HL-60/S4 treated with phorbol 12-myristate 13-acetate at 8.2 ng/mL for 4 days and 3 days (cell line): ENCODE results near the gene GAS2L2.

Experiments used
- in situ Hi-C: fragments of 300-500 bp; cut with MboI; formaldehyde crosslinking; loops from 2 replicates; pipeline ENCODE4 v1.15.0; 2022; ENCODE audit warnings: low sequenced_read_pairs

The GAS2L2 gene

DNA sequence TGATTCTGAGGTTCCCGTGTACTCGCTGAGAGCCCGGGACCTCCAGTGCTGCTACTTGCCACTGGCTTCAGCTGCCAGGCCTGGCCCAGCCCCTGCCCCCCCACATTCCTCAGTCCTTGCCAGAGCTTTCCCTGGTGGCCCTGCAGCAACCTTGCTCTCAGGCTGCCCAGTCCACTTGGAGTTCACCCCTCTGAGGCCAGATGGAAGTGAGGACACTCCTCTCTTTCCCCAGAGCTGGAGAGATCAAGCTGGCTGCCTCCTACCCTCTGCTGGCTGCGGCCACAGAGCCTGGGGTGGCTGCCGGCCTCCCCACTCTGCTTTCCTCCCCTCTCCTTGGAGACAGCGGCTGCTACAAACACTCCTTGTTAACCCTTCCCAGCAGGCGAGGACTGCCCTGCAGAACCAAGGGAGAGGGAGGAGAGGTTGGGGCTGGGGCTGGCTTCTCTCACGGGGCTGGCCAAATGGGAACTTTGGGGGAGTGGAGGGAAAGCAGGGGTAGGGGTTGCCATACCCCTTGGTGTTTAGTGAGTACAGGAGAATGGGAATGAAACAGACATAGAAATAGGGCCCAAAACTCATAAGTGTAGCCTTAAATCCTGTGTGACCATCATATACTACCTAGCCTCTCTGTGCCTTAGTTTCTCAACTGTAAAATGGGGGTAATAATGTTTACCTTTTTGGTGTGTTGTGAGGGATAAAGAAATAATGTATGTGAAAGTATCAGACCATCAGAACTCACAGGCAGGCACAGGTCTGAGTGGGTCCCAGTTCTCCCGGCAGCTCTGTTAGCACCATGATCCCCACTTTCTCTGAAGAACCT is at the start of gene GAS2L2:
GAS2L2 (minus strand) TSS at position 295 of the 820 bp plus-strand sequence. CDS start 389 bp downstream, outside the sequence.
- in situ Hi-C loops, result no loop called here

DNA sequence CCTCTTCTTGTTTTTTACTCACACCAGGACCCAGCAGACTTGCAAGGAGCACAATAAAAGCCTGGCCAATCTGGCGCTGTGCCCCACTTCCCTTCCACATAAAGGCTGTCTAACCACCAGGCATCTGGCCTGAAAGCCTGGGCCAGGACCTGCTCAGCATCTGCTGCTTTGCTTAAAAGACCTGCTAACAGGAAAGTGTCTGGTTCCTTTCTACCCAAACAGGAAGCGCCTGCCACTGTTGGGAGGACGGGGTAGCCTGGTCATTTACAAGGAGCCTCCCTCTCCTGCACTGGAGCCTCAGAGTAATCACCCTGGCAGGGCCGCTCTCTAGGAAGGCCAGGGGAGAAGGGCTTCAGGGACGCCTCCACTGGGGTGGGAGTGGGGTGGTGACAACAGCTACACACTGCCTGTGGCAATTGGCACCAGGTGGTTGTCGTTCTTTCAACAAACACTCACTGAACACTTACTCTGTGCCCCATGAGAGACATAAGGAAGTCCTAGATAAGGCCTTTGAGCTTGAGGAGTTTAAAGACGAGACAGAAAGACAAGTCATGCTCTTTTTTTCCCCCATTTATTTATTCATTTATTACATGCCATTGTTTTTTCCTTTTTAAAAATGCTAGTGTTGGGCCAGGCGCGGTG is 48.7 kb upstream of the GAS2L2 start:
- in situ Hi-C loops, result no loop called here

DNA sequence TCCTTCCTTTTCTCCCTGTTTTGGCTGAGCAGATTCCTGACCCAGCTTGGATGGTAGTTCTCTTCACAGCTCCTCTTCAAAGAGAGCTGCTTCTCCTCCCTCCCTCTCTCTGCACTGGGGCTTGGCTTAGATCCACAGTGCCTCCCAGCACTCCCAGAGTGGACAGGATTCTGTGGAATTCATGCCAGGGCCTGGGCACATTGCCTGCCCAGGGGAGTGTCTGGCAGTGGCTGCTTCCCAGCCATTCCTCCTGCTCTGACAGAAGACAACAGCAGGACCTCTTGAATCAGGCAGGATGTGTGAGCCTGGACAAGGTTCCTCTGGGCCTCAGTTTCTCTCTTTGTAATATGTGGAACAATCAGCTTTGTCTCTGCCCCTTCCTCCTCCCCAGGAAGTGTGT is 46.9 kb upstream of the GAS2L2 start:
- in situ Hi-C loops, result no loop called here

DNA sequence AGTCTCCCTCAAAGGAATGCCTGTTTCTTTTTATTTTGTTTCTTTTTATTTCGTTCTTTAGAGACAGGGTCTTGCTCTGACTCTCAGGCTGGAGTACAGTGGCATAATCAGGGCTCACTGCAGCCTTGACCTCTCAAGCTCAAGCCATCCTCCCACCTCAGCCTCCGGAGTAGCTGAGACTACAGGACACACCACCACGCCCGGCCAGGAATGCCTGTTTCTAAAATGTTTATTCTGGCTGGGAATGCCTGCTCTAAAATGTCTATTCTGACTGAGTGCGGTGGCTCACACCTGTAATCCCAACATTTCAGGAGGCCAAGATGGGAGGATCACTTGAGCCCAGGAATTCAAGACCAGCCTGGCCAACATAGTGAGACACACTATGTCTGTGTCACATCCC is 44.9 kb upstream of the GAS2L2 start:
- in situ Hi-C loops, result no loop called here

DNA sequence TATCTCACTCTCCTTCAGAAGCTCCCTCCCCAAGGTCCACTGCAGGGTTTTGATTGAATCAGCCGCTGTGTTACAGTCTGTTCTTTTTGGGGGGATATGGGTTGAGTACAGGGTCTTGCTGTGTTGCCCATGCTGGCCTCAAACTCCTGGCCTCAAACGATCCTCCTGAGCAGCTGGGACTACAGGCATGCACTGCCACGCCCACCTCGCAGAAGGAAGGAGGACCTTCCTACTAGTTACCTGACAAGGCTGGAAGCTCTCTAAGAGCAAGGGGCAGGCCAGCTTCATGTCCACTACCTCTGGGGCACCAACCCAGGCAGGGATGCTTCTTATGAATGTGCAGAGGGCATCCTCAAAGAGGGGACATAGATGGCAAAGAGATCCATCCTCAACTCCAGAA is 44.3 kb upstream of the GAS2L2 start:
- in situ Hi-C loops, result no loop called here

DNA sequence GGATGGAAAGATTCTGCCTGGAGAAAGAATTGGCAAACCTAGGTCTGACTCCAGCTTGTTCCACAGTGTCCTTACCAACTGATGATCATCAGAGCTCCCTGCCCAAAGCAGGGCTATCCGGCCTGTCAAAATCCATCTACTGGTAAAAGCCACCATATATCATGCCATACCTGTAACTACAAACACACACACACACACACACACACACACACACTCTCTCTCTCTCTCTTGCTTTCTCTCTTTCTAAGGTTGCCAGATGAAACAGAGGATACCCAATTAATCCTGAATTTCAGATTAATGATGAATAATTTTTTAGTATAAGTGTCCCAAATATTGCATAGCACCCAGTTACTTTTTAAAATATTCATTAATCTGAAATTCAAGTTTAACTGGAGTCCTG is 43.9 kb upstream of the GAS2L2 start:
- in situ Hi-C loops, result no loop called here

DNA sequence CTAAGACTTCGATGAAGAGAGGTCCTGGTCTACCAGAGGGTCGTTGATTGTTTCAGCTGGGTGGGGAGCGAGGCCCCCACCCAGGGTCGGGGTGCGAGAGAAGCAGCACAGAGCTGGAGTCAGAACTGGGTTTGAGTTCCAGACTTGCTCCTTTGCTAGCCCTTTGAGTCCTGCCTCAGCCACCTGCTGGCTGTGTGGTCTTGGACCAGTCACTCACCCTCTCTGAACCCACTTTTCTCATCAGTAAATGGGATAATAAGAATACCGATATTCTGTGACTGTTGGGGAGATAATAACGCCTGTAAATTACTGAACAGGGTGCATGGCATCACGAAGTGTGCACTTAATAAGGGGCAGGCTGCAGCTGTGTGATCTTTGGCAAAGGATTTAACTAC is 42.8 kb upstream of the GAS2L2 start:
- in situ Hi-C loops, result no loop called here

DNA sequence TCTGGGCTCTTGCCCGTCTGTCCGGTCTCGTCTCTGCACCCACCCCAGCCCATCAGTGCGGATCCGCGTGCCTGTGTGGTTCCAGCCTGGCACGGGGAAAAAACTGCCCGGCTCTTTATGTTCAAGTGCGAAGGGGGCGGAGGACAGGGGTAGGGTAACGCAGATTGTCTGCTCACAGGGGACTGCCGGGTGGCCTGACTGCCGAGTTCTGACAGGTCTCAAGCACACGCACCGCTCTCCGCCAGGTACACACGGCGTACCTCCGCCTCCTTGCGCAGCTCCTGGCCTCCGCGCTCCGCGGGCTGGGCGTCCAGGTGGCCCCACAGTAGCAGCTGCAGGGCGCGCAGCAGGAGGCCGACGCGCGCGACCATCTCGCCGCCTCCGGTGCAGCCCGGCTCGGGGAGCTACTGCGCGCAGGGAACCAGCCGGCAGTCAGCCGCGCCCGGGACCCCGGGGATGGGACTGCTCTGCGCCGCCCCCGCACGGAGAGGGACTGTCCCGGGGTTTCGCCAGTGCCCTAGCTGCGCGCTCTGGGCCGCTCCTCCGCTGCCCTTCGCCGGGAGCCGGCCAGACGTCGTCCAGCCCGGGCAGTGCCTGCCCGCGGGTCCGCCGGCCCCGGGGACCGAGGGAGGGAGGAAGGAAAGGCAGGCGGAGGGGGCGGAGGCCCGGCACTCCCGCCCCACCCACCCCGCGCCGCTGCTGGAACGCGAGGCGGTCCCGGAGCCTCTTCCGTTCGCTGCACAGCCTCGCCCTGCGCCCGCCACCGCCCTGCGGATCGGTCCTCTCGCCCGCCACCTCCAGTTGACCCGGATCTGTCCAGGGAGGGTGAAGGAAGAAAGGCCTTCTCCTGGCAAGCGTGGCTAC is 42.2 kb upstream of the GAS2L2 start, which contains the start of gene MMP28:
MMP28 (minus strand) TSS at position 635 of the 864 bp plus-strand sequence; CDS start at position 371, 264 bp downstream.
- in situ Hi-C loops, result no loop called here

DNA sequence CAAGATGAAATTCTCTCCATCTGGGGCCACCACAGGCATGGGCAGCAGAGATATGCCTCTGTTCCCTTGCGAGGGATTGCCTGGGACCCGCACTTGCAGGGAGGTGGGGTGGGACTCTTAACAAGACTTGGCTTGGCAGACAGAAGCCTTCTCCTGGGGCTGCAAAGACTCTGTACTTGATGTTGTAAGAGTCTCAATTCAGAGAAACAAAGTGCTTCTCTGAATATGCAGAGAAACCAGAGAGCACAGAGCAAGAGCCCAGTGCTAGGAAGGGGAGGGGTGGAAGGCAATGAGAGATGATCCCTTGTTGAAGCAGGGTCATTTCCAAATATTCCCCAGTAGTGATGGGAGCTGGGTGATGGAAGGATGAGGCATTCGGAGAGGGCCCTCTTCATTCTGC is 40.2 kb upstream of the GAS2L2 start:
- in situ Hi-C loops, result no loop called here

DNA sequence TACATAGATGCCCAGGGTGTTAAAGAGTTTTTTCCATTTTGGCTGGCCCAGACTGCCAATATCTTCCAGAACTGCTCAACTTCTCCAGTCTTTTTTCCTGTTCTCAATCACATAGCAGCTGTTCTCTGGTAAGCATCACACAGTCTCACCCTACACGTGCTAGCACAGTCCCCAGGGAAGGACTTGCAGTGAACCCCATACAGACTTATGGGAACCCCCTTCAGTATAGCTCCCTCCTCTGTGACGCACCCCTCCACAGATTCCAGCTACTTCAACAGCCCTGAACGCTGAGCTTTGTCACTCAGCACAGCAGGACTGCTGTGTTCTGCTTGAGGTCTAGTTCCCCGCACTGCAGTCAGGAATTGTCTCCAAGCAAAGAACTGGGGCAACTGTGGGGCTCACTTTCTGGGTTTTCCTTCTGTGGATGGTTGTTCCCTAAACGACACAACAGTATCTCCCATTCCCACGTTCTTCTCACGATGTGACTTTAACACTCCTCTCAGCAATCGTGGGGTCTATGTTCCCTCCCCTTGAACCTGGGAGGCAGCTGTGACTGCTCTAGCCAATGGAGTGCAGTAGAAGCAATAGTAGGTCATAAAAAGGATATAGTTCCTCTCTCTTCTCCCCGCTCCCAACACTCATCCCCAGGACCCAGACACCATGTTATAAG is 38.8 kb upstream of the GAS2L2 start:
- in situ Hi-C loops, result no loop called here

DNA sequence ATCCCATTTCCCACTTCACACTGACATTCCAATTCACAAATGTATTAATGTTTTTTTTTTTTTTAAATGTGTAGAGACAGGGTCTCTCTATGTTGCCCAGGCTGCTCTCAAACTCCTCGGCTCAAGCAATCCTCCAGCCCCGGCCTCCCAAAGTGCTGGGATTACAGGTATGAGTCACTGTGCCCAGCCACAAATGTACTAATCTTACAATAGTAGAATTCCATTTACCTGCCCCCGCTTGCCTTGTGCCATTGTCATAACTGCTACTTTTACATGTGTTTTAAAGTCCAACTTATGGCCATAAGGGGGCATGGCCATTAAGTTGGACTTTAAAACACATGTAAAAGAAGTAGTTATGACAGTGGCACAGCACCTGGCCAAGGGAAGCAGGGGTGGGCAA is 37.8 kb upstream of the GAS2L2 start:
- in situ Hi-C loops, result no loop called here

DNA sequence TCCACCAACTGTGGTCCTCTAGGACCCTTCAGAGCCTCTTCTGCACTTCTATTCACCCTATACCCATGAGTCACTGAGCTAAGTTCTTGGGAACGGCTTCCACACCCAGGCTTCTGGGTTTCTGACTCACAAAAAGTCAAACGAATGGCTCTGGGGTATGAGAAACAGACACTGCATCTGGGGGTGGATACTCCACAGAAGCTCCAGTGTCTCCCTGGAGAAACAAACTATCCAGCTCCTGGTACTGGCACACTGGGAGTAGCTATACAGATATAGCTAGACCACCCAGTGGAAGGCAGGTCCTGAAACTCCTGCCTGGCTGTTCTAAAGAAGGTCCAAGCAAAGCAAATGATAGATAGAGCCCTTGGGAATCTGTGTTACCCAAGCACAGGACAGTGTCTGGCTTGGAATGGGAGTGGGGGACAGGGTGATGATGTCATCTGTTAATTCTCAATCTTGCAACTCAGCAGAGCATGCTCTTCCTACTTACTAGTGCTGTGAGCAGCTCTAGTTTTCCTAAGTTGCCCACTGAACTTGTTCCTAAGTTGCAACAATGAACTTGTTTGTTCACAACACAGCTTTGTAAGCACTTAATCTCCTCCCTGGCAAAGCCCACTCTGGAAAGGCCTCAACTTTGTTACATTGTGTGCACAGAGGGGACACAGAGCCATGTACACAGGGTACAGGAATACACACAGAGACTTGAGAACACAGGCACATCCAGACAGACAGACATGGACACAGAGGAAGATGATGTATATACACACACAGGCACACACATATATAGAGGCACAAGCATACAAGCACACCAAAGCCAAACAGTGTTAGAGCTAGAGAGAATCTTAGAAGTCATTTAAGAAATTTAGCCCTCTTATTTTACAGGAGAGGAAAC is 35.7 kb upstream of the GAS2L2 start:
- in situ Hi-C loops, result no loop called here

DNA sequence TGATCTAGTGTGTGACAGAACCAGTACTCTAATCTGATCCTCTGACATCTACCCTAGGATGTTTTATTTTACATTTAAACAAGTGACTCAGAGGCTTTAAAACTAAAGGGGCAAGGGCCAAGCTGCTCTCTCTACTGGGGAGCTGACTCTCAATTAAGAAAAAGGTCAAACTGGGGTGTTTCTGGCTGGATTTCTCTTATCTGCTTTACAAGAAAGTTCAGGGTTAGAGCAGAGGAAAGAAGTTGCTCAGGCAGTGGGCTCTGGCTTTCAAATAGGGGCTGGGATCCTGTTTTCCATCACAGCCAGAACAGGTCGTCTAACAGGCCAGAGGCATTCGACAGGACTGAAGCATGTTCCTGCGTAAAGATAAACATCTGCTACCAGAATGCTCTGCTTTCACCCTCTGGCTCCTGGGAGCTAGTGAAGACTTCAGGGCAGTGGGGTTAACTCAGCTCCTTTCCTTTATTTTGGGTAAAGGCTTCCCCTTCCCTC is 33.9 kb upstream of the GAS2L2 start:
- in situ Hi-C loops, result no loop called here

DNA sequence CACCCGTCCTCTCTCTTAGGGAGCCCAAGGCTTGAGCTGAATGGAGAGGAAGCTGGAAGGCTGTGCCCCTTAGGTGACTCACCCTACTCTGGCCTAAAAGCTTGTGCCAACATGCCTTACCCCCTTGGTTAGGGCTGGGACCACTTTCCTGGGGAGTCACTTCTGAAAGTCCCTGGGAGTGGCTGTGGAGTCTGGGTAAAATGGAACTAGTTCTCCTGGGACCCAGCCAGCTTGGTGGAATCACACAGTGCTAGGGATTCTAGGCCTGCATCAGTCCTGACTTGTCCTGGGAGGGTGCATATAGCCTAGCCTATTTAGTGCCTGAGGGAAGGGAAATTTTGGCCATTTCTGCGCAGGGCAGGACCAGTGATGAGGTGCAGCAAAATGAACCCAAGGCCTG is 31.9 kb upstream of the GAS2L2 start:
- in situ Hi-C loops, result no loop called here

DNA sequence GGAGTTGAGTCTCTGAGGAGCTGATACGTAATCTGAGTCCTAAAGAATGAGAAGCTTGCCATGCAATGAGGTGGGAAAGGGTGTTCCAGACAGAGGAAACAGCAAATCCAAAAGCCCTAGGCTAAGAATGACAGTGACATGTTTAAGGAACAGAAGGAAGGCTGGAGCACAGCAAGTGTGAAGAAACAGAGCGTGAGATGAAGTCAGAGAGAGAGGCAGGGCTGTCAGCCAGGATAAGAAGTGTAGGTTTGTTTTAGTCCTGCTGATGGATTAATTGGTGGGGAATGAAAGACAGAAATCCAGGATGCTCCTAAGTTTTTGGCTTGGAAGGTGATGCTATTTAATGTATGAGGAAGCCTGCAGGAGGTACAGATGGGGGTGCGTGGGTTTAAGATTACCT is 27.9 kb upstream of the GAS2L2 start:
- in situ Hi-C loops, result no loop called here

DNA sequence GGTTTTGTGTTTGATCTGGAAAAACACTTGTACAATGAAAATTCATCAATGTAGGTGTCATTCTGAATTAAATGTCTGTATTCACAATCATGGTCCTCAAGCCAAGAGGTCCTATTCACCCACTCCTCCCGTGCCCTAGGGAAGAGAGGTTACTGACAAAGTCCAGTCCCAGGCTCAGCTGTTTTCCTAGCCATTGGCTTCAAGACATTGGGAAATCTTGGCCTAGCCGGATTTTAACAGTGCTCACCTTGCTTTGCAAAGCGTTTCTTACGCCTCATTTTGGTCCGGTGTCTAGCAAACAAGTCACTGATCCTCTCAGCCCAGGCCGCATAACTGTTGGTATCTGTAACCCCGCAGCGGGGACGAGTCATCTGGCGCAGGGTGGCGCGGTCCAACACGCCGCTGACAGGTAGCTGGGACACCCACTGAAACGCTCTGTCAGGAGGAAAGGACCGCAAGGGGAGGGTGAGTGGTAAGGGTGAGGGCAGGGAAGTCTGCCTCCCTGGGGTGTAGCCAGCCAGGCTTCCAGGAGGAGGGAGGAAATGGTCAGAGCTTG is 25.7 kb upstream of the GAS2L2 start:
- in situ Hi-C loops, result no loop called here

DNA sequence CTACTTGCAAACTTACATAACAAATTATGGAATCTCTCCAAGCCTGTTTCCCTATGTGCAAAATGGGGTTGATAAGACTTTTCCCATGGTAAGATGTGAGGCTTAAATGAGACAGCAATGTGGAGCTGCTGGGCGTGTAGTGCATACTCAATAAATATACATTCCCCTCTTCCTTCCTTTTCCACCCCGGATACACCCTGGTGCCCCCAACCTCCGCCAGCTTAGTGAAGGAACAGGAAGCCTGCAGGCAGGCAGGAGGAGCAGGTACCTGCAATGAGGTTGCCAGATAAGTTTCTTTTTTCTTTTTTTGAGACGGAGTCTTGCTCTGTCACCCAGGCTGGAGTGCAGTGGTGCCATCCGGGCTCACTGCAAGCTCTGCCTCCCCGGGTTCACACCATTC is 22.5 kb upstream of the GAS2L2 start:
- in situ Hi-C loops, result no loop called here

DNA sequence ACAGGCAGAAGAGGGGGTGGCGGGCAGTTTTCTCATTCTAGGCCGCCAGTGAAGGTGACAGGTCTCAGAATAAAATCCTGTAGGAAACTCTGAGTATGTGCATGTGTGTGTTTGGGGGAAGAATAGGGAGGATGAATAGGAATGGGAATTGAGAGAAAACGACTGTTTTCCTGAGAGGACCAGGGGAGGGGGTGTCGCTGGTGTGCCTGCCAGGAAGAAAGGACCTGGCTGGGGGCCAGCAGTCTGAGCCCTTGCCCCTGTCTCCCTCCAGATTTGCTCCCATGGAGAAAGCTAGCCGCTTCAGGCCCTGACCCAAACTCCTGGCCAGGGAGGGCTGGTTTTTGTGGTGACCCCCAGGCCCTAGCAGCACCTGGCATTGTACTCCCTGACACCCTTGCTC is 22.0 kb upstream of the GAS2L2 start:
- in situ Hi-C loops, result no loop called here

DNA sequence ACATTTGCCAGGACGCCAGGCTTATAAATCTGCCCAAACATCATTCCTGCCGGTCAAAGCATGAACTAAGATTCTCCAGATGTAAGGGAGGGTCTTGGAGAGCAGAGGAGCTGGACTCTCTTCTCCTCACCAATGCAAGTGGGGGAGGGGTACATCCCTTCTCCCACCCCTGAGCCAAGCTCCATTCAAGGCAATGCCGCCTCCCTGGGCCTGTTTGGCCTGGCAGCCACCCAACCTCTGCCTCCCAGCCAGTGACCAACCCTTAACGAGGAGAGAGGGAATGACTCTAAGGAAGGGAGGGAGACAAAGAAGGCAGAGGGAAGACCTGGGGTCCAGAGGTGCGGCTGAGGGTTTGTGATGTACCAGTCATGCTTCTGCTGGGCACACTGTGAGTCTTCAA is 21.5 kb upstream of the GAS2L2 start:
- in situ Hi-C loops, result no loop called here
